Heart left ventricle (tissue), 13 donors: ENCODE results near the gene ZMIZ2.

ENCODE experiments used
- POLR2A ChIP-seq, 2 donors: fragments of 450-650 bp; IDR thresholded peaks; one replicate each; pipeline ENCODE4 v1.6.1; 2017; ENCODE audit warnings: antibody characterized with exemption in 2 of 2, mild to moderate bottlenecking in 2 of 2, moderate library complexity in 2 of 2
- TF ChIP-seq, protein P1 (sequence below), 12 donors: fragments of 200-600 bp; sonication (generic) in 4 of 12; IDR thresholded peaks; one replicate each; pipeline versions ENCODE4 v1.5.0 to v1.8.0; 2018 to 2022; ENCODE audit warnings: antibody characterized with exemption in 12 of 12, mild to moderate bottlenecking in 5 of 12
- donor health status: ischemic (EF 13 %, LVEDD 7.1; RV severe dilation, severe dysfunction).
- donor health status: DM: no; HTN: yes; CAD: no.
- donor health status: DM: no; HTN: no; CAD: no.
- donor health status: ischemic (EF 25% LVEDD 6.9; RV normal size, moderate dysfunction).
- donor health status: ischemic (EF 25% LVEDD 5.7; RV mildly dilated, moderate dysfunction).
- donor health status: ischemic (EF 35%, LVEDD 5.7; RV mildly dilated, moderate dysfunction).
- donor health status: nonischemic (EF 11% LVEDD 7.7; RV severe dilation, severe dysfunction).
- donor health status: DM: yes; HTN: yes; CAD: no.
- donor health status: PGD.
- donor health status: ischemic (EF 29% LVEDD 5.4; RV normal size, mild dysfunction).
- donor health status: nonischemic (EF 23%, LVEDD 6.1; RV moderate dilation, normal function).

DNA sequence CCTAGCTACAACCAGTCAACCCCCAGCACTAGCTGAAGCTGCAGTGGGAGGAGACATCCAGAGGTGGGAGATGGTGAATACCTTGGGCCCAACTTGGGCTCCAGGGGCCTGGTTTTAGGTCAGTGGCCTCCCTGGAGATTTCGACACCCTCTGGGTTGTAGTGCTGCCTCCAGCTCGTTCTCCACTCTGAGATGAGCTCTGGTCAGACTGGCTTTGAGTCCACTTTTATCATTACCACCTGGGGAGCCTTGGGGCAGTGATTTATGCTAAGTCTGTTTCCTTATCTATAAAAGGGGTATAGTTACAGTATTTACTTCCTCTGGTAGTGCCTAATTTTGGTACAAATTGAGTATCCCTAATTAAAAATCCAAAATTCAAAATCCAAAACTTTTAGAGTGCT lies 70.6 kb downstream of the ZMIZ2 start:
- TF ChIP-seq, protein P1, sequence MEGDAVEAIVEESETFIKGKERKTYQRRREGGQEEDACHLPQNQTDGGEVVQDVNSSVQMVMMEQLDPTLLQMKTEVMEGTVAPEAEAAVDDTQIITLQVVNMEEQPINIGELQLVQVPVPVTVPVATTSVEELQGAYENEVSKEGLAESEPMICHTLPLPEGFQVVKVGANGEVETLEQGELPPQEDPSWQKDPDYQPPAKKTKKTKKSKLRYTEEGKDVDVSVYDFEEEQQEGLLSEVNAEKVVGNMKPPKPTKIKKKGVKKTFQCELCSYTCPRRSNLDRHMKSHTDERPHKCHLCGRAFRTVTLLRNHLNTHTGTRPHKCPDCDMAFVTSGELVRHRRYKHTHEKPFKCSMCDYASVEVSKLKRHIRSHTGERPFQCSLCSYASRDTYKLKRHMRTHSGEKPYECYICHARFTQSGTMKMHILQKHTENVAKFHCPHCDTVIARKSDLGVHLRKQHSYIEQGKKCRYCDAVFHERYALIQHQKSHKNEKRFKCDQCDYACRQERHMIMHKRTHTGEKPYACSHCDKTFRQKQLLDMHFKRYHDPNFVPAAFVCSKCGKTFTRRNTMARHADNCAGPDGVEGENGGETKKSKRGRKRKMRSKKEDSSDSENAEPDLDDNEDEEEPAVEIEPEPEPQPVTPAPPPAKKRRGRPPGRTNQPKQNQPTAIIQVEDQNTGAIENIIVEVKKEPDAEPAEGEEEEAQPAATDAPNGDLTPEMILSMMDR (IDR thresholded peaks at IDR 0.05), result no peak
- TF ChIP-seq POLR2A (IDR thresholded peaks at IDR 0.05), result no peak
